Fibroblast of villous mesenchyme (primary cell): ENCODE results near the gene CYP2F1. TPM values are rescaled to one million over a fixed set of nuclear protein-coding genes. Genes with fewer than 3 reads are reported as not detected.

Experiments
- DNase-seq: peaks from one replicate; pipeline ENCODE4 v3.0.0-alpha.2; 2010; ENCODE audit warnings: low read depth
- H3K4me3 ChIP-seq: 2 replicates; pipeline ENCODE4 v1.5.1; 2011; ENCODE audit warnings: low read depth, mild to moderate bottlenecking, low read length
- total RNA-seq: library from RNA; depleted of rRNA; stranded (reverse); fragments of >200 nt; gene quantifications from 2 replicates; pipeline ENCODE4 v1.2.3, GENCODE V29; 2012
- TF ChIP-seq, protein P1 (sequence below): IDR thresholded peaks from 2 replicates; pipeline ENCODE4 v1.5.1; 2012; ENCODE audit warnings: low read depth, mild to moderate bottlenecking, low read length; ENCODE audit not compliant: insufficient read depth

The CYP2F1 gene
- total RNA-seq, 1 donor: not detected

DNA sequence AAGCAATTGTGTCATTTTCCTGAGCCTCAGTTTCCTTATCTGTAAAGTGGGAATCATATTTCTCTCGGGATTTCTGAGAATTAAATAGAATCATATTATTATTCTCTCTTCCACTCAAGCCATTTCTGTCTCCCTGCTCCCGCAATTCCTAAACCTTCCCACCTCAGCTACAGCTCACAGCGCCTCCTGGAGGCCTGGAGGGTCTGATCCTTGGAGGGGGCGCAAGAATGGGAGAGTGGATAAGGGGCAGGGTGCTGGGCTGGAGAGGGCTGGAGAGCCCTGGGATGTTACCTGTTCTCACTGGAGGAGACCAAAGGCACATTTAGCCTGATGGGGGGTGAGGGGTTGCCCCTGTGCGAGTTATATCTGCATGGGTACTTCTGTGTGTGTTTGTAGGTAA is 47.7 kb downstream of the CYP2F1 start:
- TF ChIP-seq, protein P1, sequence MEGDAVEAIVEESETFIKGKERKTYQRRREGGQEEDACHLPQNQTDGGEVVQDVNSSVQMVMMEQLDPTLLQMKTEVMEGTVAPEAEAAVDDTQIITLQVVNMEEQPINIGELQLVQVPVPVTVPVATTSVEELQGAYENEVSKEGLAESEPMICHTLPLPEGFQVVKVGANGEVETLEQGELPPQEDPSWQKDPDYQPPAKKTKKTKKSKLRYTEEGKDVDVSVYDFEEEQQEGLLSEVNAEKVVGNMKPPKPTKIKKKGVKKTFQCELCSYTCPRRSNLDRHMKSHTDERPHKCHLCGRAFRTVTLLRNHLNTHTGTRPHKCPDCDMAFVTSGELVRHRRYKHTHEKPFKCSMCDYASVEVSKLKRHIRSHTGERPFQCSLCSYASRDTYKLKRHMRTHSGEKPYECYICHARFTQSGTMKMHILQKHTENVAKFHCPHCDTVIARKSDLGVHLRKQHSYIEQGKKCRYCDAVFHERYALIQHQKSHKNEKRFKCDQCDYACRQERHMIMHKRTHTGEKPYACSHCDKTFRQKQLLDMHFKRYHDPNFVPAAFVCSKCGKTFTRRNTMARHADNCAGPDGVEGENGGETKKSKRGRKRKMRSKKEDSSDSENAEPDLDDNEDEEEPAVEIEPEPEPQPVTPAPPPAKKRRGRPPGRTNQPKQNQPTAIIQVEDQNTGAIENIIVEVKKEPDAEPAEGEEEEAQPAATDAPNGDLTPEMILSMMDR: no peak
- DNase-seq: no peak
- no peak overlapping the region for H3K4me3 ChIP-seq

GRCh38 chr19:41166944-41167804 is 52.9 kb downstream of the CYP2F1 start:
- H3K4me3 ChIP-seq: no peak overlapping the region
- no peak for DNase-seq
- TF ChIP-seq, protein P1: no peak

DNA sequence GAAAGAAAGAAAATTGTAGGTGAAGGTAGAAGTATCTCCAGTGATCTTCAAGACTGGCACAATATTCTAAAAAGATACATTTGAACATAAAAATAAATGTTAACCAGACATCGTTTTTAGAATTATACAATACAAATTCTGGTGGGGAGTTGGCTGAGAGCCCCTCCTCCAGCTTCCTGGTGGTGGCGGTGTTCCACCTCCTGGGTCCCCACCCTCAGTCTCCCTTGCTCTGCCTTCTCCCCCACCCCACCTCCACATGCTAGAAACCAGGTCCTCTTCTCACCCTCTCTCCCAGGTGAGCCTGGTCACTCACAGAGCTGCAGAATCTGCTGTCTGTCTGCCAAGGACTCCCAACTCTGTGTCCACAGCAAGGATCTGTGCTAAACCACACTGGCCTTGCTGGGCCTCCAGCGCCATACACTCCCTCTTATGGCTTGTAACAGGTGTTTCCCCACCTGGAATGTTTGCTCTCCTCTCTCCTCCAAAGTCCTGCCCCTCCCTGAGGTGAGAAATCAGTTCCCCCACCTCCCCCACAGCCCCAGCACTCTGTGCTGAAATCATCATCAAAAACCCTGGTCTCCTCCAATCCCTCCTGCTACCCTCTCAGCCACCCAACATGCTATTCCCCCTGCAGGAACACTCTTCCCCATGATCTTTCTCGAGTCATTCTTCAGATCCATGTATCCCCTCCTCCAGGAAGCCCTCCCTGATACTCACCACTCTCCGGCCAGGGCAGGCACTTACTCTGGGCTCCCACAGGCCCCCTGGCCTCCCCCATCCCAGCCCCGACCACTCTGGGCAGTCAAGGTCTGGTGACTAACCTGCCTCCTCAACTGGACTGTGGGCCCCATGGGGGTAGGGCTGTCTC is 58.3 kb downstream of the CYP2F1 start:
- DNase-seq: no peak
- H3K4me3 ChIP-seq: no peak overlapping the region
- TF ChIP-seq, protein P1: no peak

GRCh38 chr19:41174297-41174928 is 60.2 kb downstream of the CYP2F1 start:
- TF ChIP-seq, protein P1: no peak
- DNase-seq: no peak
- peak overlapping the region; percentile 31 for H3K4me3 ChIP-seq

DNA sequence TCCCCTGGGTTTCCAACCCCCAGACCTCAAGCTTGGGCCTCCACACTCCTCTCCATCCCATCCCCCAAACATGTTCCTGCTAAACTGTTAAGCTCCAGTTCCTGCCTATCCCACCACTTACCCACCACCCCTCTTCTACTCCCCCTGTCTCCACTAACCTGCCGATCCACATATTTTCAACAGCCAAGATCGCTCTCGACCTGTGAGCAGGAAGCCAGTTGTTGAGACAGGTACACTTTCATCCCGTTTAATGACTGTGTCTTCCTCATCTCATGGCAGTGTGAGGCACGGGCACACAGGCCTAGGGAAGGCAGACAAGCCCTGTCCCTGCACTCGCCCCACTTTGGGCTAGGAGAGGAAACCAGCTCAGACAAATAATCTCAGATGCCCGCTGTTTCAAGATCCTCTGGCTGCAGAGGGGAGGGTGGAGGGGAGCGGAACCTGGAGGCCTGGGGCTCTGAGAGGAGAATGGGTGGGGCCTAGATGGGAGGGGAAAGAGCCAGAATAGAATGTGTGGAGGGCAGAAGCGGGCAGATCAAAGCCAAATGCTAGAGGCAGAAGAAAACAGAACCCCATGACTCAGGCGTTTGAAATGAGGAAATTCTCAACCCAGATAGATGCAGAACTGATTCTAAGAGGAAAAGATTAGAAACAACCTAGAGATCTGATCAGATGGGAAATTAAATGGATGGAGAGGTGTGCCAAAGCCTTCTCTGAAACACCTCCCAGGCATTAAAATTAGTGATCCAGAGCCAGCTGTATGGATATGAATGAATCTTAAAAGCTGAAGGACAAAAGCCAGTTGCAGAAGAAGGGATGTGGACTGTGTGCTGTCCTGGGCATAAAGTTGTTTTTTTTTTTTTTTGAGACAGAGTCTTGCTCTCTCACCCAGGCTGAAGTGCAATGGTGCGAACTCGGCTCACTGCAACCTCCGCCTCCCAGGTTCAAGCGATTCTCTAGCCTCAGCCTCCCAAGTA is 61.9 kb downstream of the CYP2F1 start:
- TF ChIP-seq, protein P1: no peak
- H3K4me3 ChIP-seq: peak overlapping the region; percentile 57

More for the DNA sequence above, 61.9 kb downstream of the CYP2F1 start:
- DNase-seq: peak; percentile 90

Other genes starting within 250 kb of the CYP2F1 start
- gene CYP2A7, start 232.2 kb upstream of the CYP2F1 start, total RNA-seq: not detected in 2 replicates
- gene CYP2B6, start 123.2 kb upstream of the CYP2F1 start, total RNA-seq: not detected in 2 replicates
- not detected in 2 replicates for gene CYP2A13, start 26.0 kb upstream of the CYP2F1 start, total RNA-seq
- gene CYP2S1, start 78.8 kb downstream of the CYP2F1 start, total RNA-seq: 1.6 and 1.7 TPM in 2 replicates
- gene AXL, start 104.8 kb downstream of the CYP2F1 start, total RNA-seq: 360 and 363 TPM in 2 replicates
- 123 and 128 TPM in 2 replicates for gene HNRNPUL1, start 149.9 kb downstream of the CYP2F1 start, total RNA-seq
- gene CCDC97, start 195.7 kb downstream of the CYP2F1 start, total RNA-seq: 9.7 and 11.2 TPM in 2 replicates
- 7.8 and 16.8 TPM in 2 replicates for gene TGFB1, start 239.5 kb downstream of the CYP2F1 start, total RNA-seq
- gene B9D2, start 249.7 kb downstream of the CYP2F1 start, total RNA-seq: 3.5 and 4.5 TPM in 2 replicates